Spleen (tissue), 11 donors: ENCODE data around the gene MED12L. TPM values are rescaled to one million over a fixed set of nuclear protein-coding genes. Genes with fewer than 3 reads are reported as not detected.

Source experiments
- DNase-seq: peaks from one replicate; pipeline ENCODE4 v3.0.0-alpha.2; 2020
- H3K27ac ChIP-seq, 8 donors: fragments of 200-600 bp; sonication (generic) in 7 of 8; 1 replicate in 4 of 8; 2 replicates in 4 of 8; pipeline versions ENCODE4 v1.5.0 to v1.8.0; 2016 to 2021; ENCODE audit warnings: inconsistent platforms in 4 of 8, mild to moderate bottlenecking in 4 of 8, moderate library complexity in 1 of 8
- H3K27me3 ChIP-seq, 7 donors: fragments of 200-600 bp; sonication (generic) in 6 of 7; replicated peaks in 1 of 7; 1 replicate in 4 of 7; 2 replicates in 3 of 7; pipeline versions ENCODE4 v1.5.0 to v1.8.0; 2016 to 2021; ENCODE audit warnings: inconsistent platforms in 3 of 7, mild to moderate bottlenecking in 1 of 7
- H3K36me3 ChIP-seq, 6 donors: fragments of 200-600 bp; sonication (generic) in 5 of 6; 1 replicate in 4 of 6; 2 replicates in 2 of 6; pipeline versions ENCODE4 v1.5.0 to v1.8.0; 2016 to 2021; ENCODE audit warnings: inconsistent platforms in 2 of 6
- H3K4me1 ChIP-seq, 6 donors: fragments of 200-600 bp; sonication (generic) in 5 of 6; 1 replicate in 3 of 6; 2 replicates in 3 of 6; pipeline versions ENCODE4 v1.5.0 to v1.8.0; 2016 to 2021; ENCODE audit warnings: inconsistent platforms in 3 of 6
- H3K4me3 ChIP-seq, 8 donors: fragments of 200-600 bp; sonication (generic) in 7 of 8; 1 replicate in 4 of 8; 2 replicates in 4 of 8; pipeline versions ENCODE4 v1.5.0 to v1.8.0; 2016 to 2021; ENCODE audit warnings: inconsistent platforms in 4 of 8, mild to moderate bottlenecking in 4 of 8, moderate library complexity in 2 of 8
- H3K9me3 ChIP-seq, 8 donors: fragments of 200-600 bp; sonication (generic) in 7 of 8; 1 replicate in 4 of 8; 2 replicates in 4 of 8; pipeline versions ENCODE4 v1.5.0 to v1.8.0; 2016 to 2021; ENCODE audit warnings: inconsistent platforms in 4 of 8
- CTCF ChIP-seq, 11 experiments: fragments of 200-600 bp in 7 of 11; fragments of 450-650 bp in 4 of 11; sonication (generic) in 4 of 11; IDR thresholded peaks in 8 of 11; conservative IDR thresholded peaks in 3 of 11; 1 replicate in 7 of 11; 2 replicates in 4 of 11; pipeline versions ENCODE4 v1.4.0 to v1.8.0; 2016 to 2021; ENCODE audit warnings: antibody characterized with exemption in 11 of 11, inconsistent platforms in 4 of 11, mild to moderate bottlenecking in 1 of 11
- POLR2A ChIP-seq, 3 donors: fragments of 450-650 bp; IDR thresholded peaks; one replicate each; pipeline ENCODE4 v1.5.1; 2017; ENCODE audit warnings: antibody characterized with exemption in 3 of 3, mild to moderate bottlenecking in 1 of 3
- POLR2AphosphoS5 ChIP-seq, 3 donors: sonication (generic); formaldehyde crosslinking; IDR thresholded peaks; one replicate each; pipeline ENCODE4 v1.5.1; 2017; ENCODE audit warnings: antibody characterized with exemption in 3 of 3
- WGBS, 5 donors: extraction: QIAGEN DNeasy Blood & Tissue Kit in 3 of 5; methylation state at CpG; one replicate each; pipeline versions ENCODE4 v1.1.5 to v1.1.7; 2013 to 2018; 5-methylcytosine and 5-hydroxymethylcytosine counted together
- intact Hi-C: fragments of 100-400 bp; cut with DNase I; formaldehyde crosslinking; loops from one replicate; pipeline ENCODE4 v1.15.0; 2023; ENCODE audit warnings: low total_unique reads
- polyA plus RNA-seq, 3 donors: library from polyadenylated mRNA; stranded (reverse); fragments of 200-250 nt; gene quantifications; one replicate each; pipeline ENCODE4 v1.2.1, GENCODE V29; 2013
- total RNA-seq, 7 donors: library from RNA; depleted of rRNA in 3 of 7; stranded (reverse); fragments of >200 nt in 3 of 7; fragmentation: NEBNext Ultra II Directional in 4 of 7; extraction: Animal tissue kit (Norgen Biotek cat#: 25700) in 4 of 7; gene quantifications; one replicate each; pipeline versions ENCODE4 v1.1.0 to v1.2.1, GENCODE V29; 2016 to 2021
- donor health status: healthy with polysubstance abuse.
- donor health status: DM: no; HTN: no; CAD: no; lungs with moderate emphysema.
- donor health status: DM: no; HTN: no; CAD: no.
- donor health status: Bipolar disorder and iron deficiency.
- donor health status: healthy.
- donor health status: DM: no; HTN: no; CAD: no.
- donor health status: DM: yes; HTN: yes; CAD: no.

The MED12L gene
- total and polyA plus RNA-seq, 10 donors = 0.02 to 4.5 (median 1.5) TPM

- Histone ChIP-seq H3K36me3 (no peaks in the 10 kb centered on the region), H3K4me3 (no peak overlapping the region), H3K27ac (peak overlapping the region in 6 of 8 donors; percentile 62 to 92 (median 72)), H3K9me3 (no peaks in the 10 kb centered on the region), H3K27me3 (no peaks in the 10 kb centered on the region), H3K4me1 (peaks cover 0 to 75% (median 12%) of the 10 kb centered on the region in 6 donors)
- no peak for DNase-seq
- TF ChIP-seq CTCF (IDR thresholded peaks at IDR 0.05 in 8 of 11, conservative IDR thresholded peaks at IDR 0.05 in 3 of 11) (no peak), POLR2AphosphoS5 (IDR thresholded peaks at IDR 0.05) (no peak), POLR2A (IDR thresholded peaks at IDR 0.05) (no peak)
- 34 to 94% (median 67%) methylated on average over 1 of the region's 1 CpG for WGBS, 5 donors
- intact Hi-C loops = no loop called here
Measured at GRCh38 chr3:151350656-151351055, 265.2 kb downstream of the MED12L start.

- no peak for DNase-seq
- no peak for TF ChIP-seq CTCF (IDR thresholded peaks at IDR 0.05 in 8 of 11, conservative IDR thresholded peaks at IDR 0.05 in 3 of 11)
- no peak for TF ChIP-seq POLR2AphosphoS5 (IDR thresholded peaks at IDR 0.05)
- no peak for TF ChIP-seq POLR2A (IDR thresholded peaks at IDR 0.05)
- H3K4me1 ChIP-seq = peaks cover 0 to 69% (median 12%) of the 10 kb centered on the region in 6 donors
- peak overlapping the region; percentile 22 to 92 (median 69) for H3K27ac ChIP-seq
- intact Hi-C loops = no loop called here
- peak overlapping the region in 1 of 8 donors; percentile 36 for H3K4me3 ChIP-seq
- no peaks in the 10 kb centered on the region for H3K36me3 ChIP-seq
- no peaks in the 10 kb centered on the region for H3K27me3 ChIP-seq
- WGBS, 5 donors = 91 to 96% (median 92%) methylated on average over 1 of the region's 1 CpG
- H3K9me3 ChIP-seq = no peaks in the 10 kb centered on the region
Measured at GRCh38 chr3:151351219-151351618, 265.8 kb downstream of the MED12L start.

- intact Hi-C loops = no loop called here
- Histone ChIP-seq H3K27ac (peak overlapping the region; percentile 22 to 92 (median 69)), H3K27me3 (no peaks in the 10 kb centered on the region), H3K36me3 (no peaks in the 10 kb centered on the region), H3K4me3 (peak overlapping the region in 1 of 8 donors; percentile 36), H3K4me1 (peaks cover 0 to 69% (median 12%) of the 10 kb centered on the region in 6 donors), H3K9me3 (no peaks in the 10 kb centered on the region)
- no peak for DNase-seq
- WGBS, 5 donors = 43 to 59% (median 54%) methylated on average over 4 of the region's 4 CpGs
- TF ChIP-seq POLR2A (IDR thresholded peaks at IDR 0.05) = no peak
- no peak for TF ChIP-seq POLR2AphosphoS5 (IDR thresholded peaks at IDR 0.05)
- TF ChIP-seq CTCF (IDR thresholded peaks at IDR 0.05 in 8 of 11, conservative IDR thresholded peaks at IDR 0.05 in 3 of 11) = no peak
Measured at GRCh38 chr3:151351648-151352047, 266.2 kb downstream of the MED12L start.

DNA sequence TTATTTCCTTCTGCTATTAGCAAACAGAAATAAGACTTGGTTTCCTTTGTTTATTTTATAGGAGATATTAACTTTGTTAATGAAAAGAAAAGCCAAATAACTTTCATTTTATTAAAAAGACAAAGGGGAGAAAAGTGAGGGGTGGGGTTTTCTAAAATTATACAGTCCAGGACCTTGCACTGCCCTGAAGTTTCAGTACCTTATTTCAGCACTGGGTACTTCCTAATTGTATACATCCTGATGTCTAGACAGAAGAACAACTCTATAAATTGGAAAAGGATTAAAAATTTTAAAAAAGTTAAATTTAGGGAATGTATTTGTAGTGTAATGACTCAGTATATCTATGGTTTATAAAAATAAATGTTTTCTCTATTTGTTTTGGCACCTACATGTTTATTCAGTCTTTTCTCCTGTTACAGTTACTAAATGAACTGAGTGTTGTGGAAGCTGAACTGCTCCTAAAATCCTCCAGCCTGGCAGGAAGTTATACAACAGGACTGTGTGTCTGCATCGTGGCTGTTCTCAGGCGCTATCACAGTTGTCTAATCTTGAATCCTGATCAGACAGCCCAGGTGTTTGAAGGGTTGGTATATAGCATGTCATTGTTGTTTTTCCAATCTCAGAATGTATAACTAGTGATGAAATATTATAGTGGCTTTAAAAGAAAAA, 271.5 kb downstream of the MED12L start:
- Histone ChIP-seq H3K9me3 (no peaks in the 10 kb centered on the region), H3K27me3 (no peaks in the 10 kb centered on the region), H3K4me3 (no peak overlapping the region), H3K4me1 (peaks cover 0 to 33% (median 10%) of the 10 kb centered on the region in 6 donors), H3K36me3 (no peaks in the 10 kb centered on the region), H3K27ac (peak overlapping the region in 4 of 8 donors; percentile 2 to 41 (median 20))
- intact Hi-C loops = no loop called here
- TF ChIP-seq POLR2AphosphoS5 (IDR thresholded peaks at IDR 0.05) (no peak), CTCF (IDR thresholded peaks at IDR 0.05 in 8 of 11, conservative IDR thresholded peaks at IDR 0.05 in 3 of 11) (no peak), POLR2A (IDR thresholded peaks at IDR 0.05) (no peak)
- WGBS, 5 donors = 20 to 34% (median 32%) methylated on average over 2 of the region's 2 CpGs
- DNase-seq = no peak
